HG03342 (cell line): Measurements from ENCODE around the gene SLC35B2.

ENCODE experiments used
- ATAC-seq: cut with Tn5 transposase; IDR thresholded peaks from one replicate; pipeline ENCODE4 v1.9.1; 2021; ENCODE audit warnings: mild to moderate bottlenecking, moderate library complexity; ENCODE audit not compliant: unreplicated experiment

The SLC35B2 gene

DNA sequence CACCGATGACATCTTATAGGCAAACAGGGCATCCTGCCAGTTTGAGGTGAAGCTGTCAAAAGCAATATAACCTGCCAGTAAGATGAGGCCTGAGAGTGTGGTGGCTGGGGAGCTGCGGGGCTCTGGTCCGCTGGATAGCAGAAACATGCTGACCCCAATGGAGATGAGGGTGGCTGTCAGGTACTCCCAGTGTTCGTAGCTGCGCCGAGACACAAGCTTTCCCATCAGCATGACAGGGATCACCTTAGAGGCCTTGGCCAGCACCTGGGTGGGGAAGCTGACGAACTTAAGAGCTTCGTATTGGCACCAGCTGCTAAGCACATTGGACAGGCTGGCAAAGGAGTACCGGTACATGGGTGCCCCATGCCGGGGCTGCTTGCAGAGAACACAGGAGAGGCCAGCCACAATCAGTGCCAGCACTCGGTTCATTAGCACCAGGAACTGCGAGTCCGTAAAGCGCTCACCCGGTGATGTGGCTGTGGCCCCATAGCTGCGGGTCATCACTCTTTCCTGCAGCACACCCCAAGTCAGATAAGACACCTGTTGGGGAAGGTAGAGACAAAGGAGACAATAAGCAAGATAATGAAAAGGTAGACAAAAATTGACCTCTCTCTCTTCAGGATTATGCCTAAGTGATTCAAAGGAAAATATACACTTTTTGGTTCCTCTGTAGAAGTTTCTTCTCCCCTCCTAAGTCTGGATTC, 2.1 kb downstream of the SLC35B2 start:
- ATAC-seq: no peak

DNA sequence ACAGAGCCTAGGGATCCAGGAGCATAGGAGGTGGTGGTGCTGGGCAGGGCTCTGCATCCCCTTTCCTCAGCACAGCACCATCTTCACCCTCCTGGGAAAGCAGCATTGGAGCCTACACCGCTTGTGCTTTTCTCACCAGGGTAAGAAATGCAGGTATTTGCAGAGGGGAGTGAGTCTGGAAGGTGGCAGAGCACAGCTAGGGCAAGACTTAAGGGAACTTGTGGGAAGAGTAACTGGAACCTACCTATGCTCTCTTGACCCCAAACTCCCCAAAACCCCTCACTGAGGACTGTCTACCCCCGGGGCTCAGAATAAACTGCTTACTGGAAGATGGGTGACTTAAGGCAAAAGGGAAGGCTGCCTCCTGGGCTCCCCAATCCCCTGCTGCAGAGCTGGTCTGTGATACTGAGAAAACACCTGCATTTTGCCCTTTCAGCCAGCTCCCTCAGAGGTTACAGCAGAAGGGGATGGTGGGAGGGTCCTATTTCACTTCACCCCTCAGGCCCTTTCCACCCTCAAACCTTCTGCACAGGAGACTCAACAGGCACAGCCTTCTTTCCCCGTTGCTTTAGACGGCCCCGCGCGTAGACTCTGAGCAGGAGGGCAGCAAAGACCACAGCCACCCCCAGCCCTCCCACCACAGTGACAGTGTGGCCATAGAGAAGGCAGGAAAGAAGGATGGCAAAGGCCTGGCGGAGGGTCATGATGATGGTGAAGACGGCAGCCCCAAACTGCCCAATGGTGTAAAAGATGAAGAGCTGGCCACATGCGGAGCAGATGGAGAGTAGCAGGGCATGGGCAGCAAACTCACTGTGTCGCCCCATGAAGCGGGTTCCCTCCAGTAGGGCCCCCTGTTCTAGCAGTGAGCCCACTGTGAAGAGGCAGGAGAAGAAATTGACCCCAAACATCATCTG, 2.9 kb downstream of the SLC35B2 start:
- no peak for ATAC-seq

DNA sequence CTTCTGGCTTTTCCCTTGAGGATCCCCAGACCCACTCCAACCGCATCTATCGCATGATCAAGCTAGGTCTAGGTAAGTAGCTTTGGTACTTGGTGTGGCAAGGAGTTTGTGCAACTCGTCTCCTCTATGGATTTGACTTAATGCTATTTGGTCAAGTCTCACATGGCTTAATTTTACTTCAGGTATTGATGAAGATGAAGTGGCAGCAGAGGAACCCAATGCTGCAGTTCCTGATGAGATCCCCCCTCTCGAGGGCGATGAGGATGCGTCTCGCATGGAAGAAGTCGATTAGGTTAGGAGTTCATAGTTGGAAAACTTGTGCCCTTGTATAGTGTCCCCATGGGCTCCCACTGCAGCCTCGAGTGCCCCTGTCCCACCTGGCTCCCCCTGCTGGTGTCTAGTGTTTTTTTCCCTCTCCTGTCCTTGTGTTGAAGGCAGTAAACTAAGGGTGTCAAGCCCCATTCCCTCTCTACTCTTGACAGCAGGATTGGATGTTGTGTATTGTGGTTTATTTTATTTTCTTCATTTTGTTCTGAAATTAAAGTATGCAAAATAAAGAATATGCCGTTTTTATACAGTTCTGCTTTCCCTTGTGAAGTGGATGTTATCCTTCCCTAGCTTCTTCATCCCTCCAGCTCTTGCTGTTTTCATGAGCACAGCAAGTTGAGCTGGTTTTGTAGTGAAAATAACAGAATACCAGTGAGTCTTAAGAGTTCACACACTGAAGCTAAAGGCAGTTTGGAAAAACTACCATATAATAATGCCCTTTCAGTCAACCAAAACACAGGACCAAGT, 3.8 kb downstream of the SLC35B2 start:
- ATAC-seq: no peak

DNA sequence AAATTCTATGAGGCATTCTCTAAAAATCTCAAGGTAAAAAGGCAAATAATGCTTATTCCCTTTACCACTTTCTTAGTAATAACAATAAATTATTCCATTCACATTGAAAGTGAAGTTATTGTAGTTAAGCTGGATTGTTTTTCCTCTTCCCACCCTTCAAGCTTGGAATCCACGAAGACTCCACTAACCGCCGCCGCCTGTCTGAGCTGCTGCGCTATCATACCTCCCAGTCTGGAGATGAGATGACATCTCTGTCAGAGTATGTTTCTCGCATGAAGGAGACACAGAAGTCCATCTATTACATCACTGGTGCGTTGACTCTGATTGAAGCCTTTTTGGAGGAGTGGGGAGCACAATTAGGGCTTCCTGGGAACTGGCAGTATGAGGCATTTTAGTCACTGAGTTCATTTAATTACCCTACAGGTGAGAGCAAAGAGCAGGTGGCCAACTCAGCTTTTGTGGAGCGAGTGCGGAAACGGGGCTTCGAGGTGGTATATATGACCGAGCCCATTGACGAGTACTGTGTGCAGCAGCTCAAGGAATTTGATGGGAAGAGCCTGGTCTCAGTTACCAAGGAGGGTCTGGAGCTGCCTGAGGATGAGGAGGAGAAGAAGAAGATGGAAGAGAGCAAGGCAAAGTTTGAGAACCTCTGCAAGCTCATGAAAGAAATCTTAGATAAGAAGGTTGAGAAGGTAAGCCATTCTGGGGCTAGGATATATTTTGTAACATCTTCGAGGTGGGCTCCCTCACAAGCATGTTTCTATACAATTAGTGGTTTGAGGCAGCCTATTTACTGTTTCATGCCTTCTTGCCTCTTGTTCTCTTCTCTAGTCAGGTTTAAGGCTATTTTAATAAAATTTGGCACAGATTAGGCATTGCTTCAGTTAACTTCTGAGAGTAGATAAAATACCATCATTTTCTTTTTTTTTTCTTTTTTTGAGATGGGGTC, 5.5 kb downstream of the SLC35B2 start:
- no peak for ATAC-seq

DNA sequence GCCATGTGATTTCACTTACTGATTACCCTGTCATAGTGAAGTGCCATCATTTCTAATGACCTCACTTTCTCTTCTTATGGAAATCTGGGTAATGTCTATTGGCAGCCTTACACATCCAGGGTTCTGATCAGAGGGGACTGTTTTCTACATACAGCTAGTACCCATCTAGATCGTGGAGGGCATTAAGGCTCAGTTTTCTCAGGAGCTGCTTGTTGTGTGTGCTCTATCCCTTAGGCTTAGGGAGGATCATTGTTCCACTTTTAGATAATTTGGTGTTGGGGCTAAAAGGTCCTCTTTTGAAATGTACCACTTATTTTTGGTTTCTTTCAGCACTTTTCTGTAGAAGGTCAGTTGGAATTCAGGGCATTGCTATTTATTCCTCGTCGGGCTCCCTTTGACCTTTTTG, 6.6 kb downstream of the SLC35B2 start:
- ATAC-seq: no peak

DNA sequence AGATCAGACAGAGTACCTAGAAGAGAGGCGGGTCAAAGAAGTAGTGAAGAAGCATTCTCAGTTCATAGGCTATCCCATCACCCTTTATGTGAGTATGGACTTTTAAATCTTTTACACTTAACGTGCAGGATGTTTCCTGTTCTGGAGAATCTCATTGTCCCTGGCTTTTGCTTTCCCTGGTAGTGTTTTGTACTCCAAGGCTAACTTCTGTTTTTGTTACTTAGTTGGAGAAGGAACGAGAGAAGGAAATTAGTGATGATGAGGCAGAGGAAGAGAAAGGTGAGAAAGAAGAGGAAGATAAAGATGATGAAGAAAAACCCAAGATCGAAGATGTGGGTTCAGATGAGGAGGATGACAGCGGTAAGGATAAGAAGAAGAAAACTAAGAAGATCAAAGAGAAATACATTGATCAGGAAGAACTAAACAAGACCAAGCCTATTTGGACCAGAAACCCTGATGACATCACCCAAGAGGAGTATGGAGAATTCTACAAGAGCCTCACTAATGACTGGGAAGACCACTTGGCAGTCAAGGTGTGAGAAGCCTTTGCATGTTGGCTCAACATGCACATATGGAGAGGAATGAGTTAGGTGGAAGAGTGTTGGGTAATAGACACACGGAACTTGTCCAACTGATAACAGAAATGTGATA, 7.1 kb downstream of the SLC35B2 start:
- no peak for ATAC-seq

DNA sequence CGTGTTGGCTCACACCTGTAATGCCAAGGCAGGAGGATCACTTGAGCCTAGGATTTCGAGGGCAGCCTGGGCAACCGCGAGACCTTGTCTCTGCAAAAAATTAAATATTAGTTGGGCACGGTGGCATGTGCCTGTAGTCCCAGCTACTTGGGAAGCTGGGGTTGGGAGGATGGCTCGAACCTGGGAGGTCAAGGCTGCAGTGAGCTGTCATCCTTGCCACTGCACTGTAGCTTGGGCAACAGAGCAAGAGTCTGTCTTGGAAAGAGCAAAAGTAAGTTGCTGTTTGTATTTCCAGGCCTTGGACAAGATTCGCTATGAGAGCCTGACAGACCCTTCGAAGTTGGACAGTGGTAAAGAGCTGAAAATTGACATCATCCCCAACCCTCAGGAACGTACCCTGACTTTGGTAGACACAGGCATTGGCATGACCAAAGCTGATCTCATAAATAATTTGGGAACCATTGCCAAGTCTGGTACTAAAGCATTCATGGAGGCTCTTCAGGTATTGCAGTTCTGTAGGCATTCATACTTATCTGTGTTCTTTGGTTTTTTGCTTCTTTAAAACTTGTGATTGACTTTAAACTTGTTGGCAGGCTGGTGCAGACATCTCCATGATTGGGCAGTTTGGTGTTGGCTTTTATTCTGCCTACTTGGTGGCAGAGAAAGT, 8.1 kb downstream of the SLC35B2 start:
- no peak for ATAC-seq

DNA sequence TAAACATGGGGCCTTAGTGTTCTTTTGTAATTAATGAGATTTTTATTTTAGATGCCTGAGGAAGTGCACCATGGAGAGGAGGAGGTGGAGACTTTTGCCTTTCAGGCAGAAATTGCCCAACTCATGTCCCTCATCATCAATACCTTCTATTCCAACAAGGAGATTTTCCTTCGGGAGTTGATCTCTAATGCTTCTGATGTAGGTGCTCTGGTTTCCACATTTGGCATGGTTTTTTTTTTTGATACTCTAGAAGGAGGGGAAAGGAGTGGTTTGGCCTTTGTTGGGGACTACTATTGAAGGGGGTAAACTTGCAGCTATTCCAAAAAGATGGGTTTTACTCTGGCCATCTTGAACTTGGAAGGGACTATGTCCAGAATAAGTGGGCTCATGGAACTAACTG, 8.7 kb downstream of the SLC35B2 start:
- no peak for ATAC-seq

DNA sequence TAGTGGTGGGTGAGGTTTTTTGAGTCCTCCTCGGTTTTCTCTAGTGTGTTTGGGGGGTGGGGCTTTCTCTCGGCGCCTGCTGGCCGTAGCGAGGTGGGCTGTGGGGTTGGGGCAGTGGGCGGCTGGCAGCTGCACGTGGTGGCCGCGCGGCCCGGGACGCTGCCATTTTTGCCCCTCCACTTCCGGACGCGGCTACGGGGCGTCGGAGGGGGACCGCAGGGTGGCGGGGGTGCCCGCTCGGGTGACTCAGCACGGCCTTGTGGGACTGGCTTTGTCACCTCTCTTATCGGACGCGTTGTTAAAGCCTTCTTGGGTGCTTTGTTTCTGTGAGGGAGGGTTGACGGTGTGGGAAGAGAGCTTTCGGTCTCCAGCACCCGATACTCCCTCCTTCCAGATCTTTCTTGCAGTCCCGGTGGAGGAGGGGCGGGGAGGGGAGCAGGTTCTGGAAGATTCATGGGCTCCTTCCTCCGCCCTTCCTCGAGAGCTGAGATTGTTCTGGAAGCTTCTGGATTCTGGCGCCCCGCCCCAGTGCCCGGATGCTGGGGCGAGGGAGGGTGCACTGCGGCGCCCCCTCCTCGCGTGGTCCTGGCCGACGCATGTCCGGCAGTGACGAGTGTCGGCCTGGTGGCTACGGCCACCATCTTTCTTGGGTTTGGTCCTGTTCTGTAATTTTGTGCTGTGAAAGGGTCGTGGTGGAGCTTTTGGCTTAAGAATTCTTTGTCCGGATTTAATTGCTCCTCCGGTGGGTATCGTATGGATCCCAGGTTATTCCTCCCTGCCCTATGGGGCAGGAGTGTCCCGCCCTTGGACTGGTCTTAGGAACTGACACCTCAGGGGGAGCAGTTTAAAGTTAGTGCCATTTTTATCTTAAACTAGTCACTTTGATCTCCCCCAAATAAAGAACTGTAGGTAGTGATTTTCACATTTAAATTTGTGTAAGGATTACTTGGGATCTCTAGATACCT, 9.7 kb downstream of the SLC35B2 start:
- peak; percentile 31 for ATAC-seq

DNA sequence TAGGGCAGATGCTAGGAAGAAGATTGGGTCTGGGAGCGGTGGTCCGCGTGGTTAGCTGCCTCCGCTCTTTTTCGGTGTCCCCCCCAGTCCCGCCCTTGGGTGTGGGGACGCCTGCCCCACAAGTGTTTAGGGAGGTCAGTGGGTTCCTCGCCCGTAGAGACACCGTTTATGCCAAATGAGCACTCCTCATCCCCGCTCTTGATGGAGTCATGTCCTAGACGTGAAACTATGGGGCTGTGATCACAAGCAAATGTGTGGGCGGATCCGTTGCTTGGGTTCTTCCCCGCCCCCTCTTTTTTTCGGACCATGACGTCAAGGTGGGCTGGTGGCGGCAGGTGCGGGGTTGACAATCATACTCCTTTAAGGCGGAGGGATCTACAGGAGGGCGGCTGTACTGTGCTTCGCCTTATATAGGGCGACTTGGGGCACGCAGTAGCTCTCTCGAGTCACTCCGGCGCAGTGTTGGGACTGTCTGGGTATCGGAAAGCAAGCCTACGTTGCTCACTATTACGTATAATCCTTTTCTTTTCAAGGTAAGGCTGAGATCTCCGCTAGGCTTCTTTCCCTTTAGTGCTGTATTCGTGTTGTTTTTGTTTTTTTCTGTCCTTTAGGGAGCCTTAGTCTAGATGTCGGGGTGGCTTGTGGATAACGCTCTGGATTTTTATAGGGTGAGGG, 10.5 kb downstream of the SLC35B2 start, which contains the start of gene HSP90AB1:
TSS of gene HSP90AB1 (plus strand) at position 439 of the 675 bp plus-strand sequence. CDS start 1,529 bp downstream, outside the sequence.
- ATAC-seq: peak; percentile 73

DNA sequence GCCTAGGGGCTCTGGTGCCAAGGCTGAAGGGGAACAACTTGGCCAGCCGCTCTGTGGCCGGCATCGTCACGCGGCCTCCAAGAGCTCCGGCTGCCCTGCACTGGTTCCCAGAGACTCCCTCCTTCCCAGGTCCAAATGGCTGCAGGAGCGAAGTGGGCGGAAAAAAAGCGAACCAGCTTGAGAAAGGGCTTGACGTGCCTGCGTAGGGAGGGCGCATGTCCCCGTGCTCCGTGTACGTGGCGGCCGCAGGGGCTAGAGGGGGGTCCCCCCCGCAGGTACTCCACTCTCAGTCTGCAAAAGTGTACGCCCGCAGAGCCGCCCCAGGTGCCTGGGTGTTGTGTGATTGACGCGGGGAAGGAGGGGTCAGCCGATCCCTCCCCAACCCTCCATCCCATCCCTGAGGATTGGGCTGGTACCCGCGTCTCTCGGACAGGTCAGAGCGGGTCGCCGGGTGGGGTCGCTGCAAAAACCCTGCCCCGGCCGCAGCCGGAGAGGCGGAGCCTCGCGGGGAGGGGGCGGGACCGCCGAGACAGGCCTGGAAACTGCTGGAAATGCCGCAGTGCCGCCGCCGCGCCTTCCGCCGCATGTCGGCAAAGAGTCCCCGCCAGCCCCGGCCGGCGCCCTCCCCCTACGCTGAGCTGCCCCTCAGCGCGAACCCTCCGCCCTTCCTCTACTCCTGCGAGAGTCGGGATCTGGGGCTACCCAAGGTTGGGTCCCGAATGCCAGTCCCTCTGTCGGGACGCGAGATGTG, 11.2 kb downstream of the SLC35B2 start:
- ATAC-seq: peak; percentile 30

DNA sequence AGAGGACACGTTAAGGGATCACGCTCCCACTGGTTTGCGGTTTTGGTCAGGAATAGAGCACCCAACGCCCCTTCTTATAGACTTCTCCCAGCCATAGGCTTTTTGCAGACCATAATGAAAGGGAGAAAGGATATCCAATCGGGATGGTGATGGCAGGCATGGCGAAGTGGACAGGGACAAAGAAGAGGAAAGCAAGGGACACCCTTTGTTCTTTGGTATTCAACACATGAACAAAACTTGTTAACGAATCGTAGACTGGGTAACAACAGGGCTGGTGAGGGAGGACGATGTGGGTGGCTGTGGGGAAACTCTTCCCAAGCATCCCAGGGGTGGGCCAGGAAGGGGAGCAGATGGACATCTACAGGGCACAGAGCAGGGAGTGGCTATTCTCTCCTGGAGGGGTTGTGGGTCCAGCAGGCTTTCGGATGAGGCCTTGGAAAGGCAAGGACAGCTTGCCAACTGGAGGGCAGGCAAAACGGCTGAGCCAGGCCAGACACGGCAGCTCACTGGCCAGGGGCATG, 11.9 kb downstream of the SLC35B2 start:
- no peak for ATAC-seq

DNA sequence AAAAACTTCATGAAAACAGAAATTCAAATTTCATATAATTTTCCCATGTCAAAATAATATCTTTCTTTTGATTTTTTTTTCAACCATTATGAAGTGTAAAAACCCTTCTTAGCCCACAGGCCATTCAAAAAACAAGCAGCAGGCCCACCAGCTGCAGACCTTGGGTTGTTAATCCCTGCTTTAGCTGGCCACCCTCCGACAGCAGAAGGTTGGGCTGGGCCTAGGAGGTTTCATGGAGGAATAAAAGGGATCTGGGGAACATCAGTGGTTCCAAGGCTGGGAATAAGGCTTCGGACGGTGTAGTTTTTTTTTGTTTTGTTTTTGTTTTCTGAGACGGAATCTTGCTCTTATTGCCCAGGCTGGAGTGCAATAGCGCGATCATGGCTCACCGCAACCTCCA, 14.0 kb downstream of the SLC35B2 start:
- no peak for ATAC-seq

DNA sequence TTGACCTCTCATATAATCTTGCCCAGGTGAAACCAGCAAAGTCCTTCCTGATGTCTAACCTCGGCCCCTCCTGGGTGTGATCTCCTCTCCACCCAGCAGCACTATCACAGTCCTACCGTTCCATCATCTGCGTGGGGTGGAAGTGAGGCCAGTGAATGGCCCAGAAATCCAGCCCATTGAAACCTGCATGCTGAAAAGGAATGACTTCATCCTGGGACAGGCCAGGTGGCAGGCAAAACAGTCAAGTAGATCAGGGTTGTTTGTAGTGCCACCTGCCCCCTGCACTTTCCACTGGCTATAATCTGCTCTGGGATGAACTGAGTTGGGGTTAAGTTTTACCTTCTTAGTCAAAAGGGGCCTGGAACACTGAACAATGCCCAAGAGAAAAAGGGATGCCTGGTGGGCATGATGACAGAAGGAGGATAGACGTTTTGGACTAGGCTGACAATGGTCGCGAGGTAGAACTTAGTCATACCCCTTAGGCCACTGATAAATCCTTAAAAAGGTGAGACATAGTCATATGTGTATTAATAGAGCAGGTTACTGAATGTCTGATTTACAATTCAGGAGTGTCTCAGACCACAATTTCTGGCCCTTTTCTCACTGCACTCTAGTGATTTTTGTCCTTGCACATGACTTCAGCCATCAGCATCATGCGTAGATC, 18.5 kb downstream of the SLC35B2 start:
- no peak for ATAC-seq

DNA sequence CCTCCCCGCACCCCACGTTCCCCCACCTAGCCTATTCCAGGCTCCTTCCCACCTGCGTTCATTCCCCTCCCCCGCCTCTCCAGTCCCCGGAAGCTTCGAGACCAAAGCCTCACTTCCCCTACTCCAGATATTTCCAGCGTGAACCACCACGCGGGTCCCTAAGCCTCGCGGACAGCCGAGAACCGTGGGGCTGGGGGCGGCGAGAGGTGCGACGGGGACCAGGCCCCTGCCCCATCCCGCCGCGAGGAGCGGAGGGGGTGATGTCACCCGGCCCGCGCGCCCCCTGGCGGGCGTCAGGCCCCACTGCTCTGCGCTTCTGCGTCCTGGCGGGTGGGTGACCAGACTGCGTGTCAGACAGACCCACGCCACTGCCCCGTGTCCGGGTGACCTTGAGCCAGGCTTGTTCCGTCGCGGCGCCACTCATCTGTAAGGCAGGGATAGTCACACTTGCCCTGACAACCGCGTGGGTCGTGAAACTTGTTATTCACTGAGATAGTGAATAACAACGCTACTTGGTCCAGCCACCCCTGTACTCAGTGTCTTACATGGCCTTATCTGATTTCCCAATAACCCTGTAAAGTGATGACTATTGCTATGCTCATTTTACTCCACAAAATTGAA, 19.4 kb downstream of the SLC35B2 start:
- ATAC-seq: peak; percentile 86
